Mucosa of rectum (tissue), 2 donors: ENCODE measurements around the gene ADAMTS14.
A peak's percentile ranks its signal among the peaks of the same experiment; 100 is the strongest.
"Not testable (repeated sequence)": the region's sequence is repeated elsewhere in the genome, so short reads cannot be mapped to it uniquely, and the experiment has no call there.

Experiments
- H3K27ac ChIP-seq, 2 donors: one replicate each; pipeline ENCODE4 v1.7.0; 2013; ENCODE audit warnings: inconsistent platforms in 2 of 2, low read depth in 2 of 2, low read length in 2 of 2
- H3K27me3 ChIP-seq, 2 donors: one replicate each; pipeline ENCODE4 v1.7.0; 2013; ENCODE audit warnings: low read length in 2 of 2; ENCODE audit not compliant: control insufficient read depth in 2 of 2, insufficient read depth in 2 of 2
- H3K36me3 ChIP-seq, 2 donors: one replicate each; pipeline ENCODE4 v1.7.0; 2013; ENCODE audit warnings: low read length in 2 of 2; ENCODE audit not compliant: control insufficient read depth in 2 of 2, insufficient read depth in 2 of 2
- H3K4me1 ChIP-seq, 2 donors: one replicate each; pipeline ENCODE4 v1.7.0; 2013; ENCODE audit warnings: low read length in 2 of 2, mild to moderate bottlenecking in 1 of 2; ENCODE audit not compliant: control insufficient read depth in 2 of 2, insufficient read depth in 2 of 2
- H3K4me3 ChIP-seq, 2 donors: one replicate each; pipeline ENCODE4 v1.7.0; 2013; ENCODE audit warnings: low read length in 2 of 2
- H3K9ac ChIP-seq, 2 donors: one replicate each; pipeline ENCODE4 v1.7.0; 2013; ENCODE audit warnings: low read length in 2 of 2, low read depth in 1 of 2, mild to moderate bottlenecking in 1 of 2
- H3K9me3 ChIP-seq, 2 donors: one replicate each; pipeline ENCODE4 v1.7.0; 2013; ENCODE audit warnings: low read length in 2 of 2; ENCODE audit not compliant: control insufficient read depth in 2 of 2
- donor health status: healthy.
- donor health status: Normal muscosa, but diverticular disease.

The ADAMTS14 gene

GRCh38 chr10:70655316-70655715, 17.0 kb upstream of the ADAMTS14 start:
- Histone ChIP-seq H3K27ac (no peak overlapping the region), H3K9me3 (peaks cover 0 to 2% of the 10 kb centered on the region in 2 donors), H3K4me3 (no peak overlapping the region)

GRCh38 chr10:70656489-70656888, 15.8 kb upstream of the ADAMTS14 start:
- peak overlapping the region in 1 of 2 donors; percentile 9 for H3K27ac ChIP-seq
- H3K36me3 ChIP-seq = no peaks in the 10 kb centered on the region
- peaks cover 0 to under 1% of the 10 kb centered on the region in 2 donors for H3K27me3 ChIP-seq
- no peak overlapping the region for H3K9ac ChIP-seq
- no peak overlapping the region for H3K4me3 ChIP-seq
- no peaks in the 10 kb centered on the region for H3K9me3 ChIP-seq
- peaks cover 4% of the 10 kb centered on the region in 2 donors for H3K4me1 ChIP-seq

More at GRCh38 chr10:70655316-70655715, 17.0 kb upstream of the ADAMTS14 start:
- peaks cover 4% of the 10 kb centered on the region in 2 donors for H3K4me1 ChIP-seq
- H3K9ac ChIP-seq = no peak overlapping the region
- H3K27me3 ChIP-seq = no peaks in the 10 kb centered on the region
- no peaks in the 10 kb centered on the region for H3K36me3 ChIP-seq

- no peak overlapping the region for H3K4me3 ChIP-seq
- peaks cover 0 to 2% of the 10 kb centered on the region in 2 donors for H3K27me3 ChIP-seq
- no peaks in the 10 kb centered on the region for H3K9me3 ChIP-seq
- H3K9ac ChIP-seq = no peak overlapping the region
- H3K27ac ChIP-seq = no peak overlapping the region
- no peaks in the 10 kb centered on the region for H3K36me3 ChIP-seq
- peaks cover 4% of the 10 kb centered on the region in 2 donors for H3K4me1 ChIP-seq
These were observed 15.3 kb upstream of the ADAMTS14 start for GRCh38 chr10:70657041-70657440.

GRCh38 chr10:70658582-70659136, 13.6 kb upstream of the ADAMTS14 start:
- H3K9ac ChIP-seq = no peak overlapping the region

GRCh38 chr10:70659306-70659705, 13.0 kb upstream of the ADAMTS14 start:
- no peak overlapping the region for H3K9ac ChIP-seq
- H3K4me3 ChIP-seq = no peak overlapping the region
- H3K4me1 ChIP-seq = no peaks in the 10 kb centered on the region
- peaks cover 0 to 2% of the 10 kb centered on the region in 2 donors for H3K27me3 ChIP-seq
- no peaks in the 10 kb centered on the region for H3K9me3 ChIP-seq
- no peak overlapping the region for H3K27ac ChIP-seq
- H3K36me3 ChIP-seq = no peaks in the 10 kb centered on the region

More at GRCh38 chr10:70658582-70659136, 13.6 kb upstream of the ADAMTS14 start:
- H3K4me3 ChIP-seq = no peak overlapping the region
- H3K9me3 ChIP-seq = no peaks in the 10 kb centered on the region
- peaks cover under 1 to 1% of the 10 kb centered on the region in 2 donors for H3K4me1 ChIP-seq
- H3K27ac ChIP-seq = no peak overlapping the region
- H3K36me3 ChIP-seq = no peaks in the 10 kb centered on the region
- H3K27me3 ChIP-seq = peaks cover 0 to 2% of the 10 kb centered on the region in 2 donors

- Histone ChIP-seq H3K9ac (no peak overlapping the region), H3K27me3 (peaks cover 0 to 2% of the 10 kb centered on the region in 2 donors), H3K27ac (no peak overlapping the region), H3K4me3 (no peak overlapping the region), H3K36me3 (no peaks in the 10 kb centered on the region), H3K9me3 (no peaks in the 10 kb centered on the region), H3K4me1 (no peaks in the 10 kb centered on the region)
These were observed 11.6 kb upstream of the ADAMTS14 start for GRCh38 chr10:70660722-70661121.

- Histone ChIP-seq H3K9ac (no peak overlapping the region), H3K4me3 (no peak overlapping the region), H3K4me1 (no peaks in the 10 kb centered on the region), H3K36me3 (no peaks in the 10 kb centered on the region), H3K27ac (peak overlapping the region; percentile 45 to 64), H3K27me3 (peaks cover 0 to 2% of the 10 kb centered on the region in 2 donors), H3K9me3 (no peaks in the 10 kb centered on the region)
These were observed 10.5 kb upstream of the ADAMTS14 start for GRCh38 chr10:70661623-70662361.

- H3K4me1 ChIP-seq = no peaks in the 10 kb centered on the region
- no peak overlapping the region for H3K4me3 ChIP-seq
- no peak overlapping the region for H3K9ac ChIP-seq
- H3K27me3 ChIP-seq = peaks cover 0 to 2% of the 10 kb centered on the region in 2 donors
- no peaks in the 10 kb centered on the region for H3K36me3 ChIP-seq
- peak overlapping the region; percentile 45 to 64 for H3K27ac ChIP-seq
- no peaks in the 10 kb centered on the region for H3K9me3 ChIP-seq
These were observed 9.7 kb upstream of the ADAMTS14 start for GRCh38 chr10:70662362-70663220.

GRCh38 chr10:70663458-70664409, 8.6 kb upstream of the ADAMTS14 start:
- peak overlapping the region; percentile 24 to 38 for H3K27ac ChIP-seq
- not testable (repeated sequence) for H3K9me3 ChIP-seq, H3K4me1 ChIP-seq, H3K36me3 ChIP-seq, H3K9ac ChIP-seq, H3K4me3 ChIP-seq, H3K27me3 ChIP-seq
